ENCODE results near the gene TCF4.

GRCh38 chr18:55219823-55220222, 368.2 kb downstream of the TCF4 start:
- no peak for TF ChIP-seq CTCF (IDR thresholded peaks at IDR 0.05)
- no peak for TF ChIP-seq EZH2 (IDR thresholded peaks at IDR 0.05; ENCODE audit: borderline replicate concordance, insufficient read depth, low read depth, low read length, poor library complexity, severe bottlenecking)

All from B cell (primary cell).